Keratinocyte (primary cell): ENCODE measurements around the gene RNPEPL1. TPM values are rescaled to one million over a fixed set of nuclear protein-coding genes. Genes with fewer than 3 reads are reported as not detected.

Experiments used
- DNase-seq: peaks from one replicate; pipeline ENCODE4 v3.0.0-alpha.2; 2011; ENCODE audit warnings: low read depth, missing footprints, low spot score
- FAIRE-seq: peaks from 2 replicates; lab custom pipeline; 2011; peaks lifted over from hg19 to GRCh38; lab: Jason Lieb, UNC
- H2AFZ ChIP-seq: 2 replicates; pipeline ENCODE4 v1.6.0; 2012; ENCODE audit warnings: low read length, control low read depth, inconsistent platforms; ENCODE audit not compliant: control insufficient read depth
- H3K27ac ChIP-seq: 2 replicates; pipeline ENCODE4 v1.5.1; 2011; ENCODE audit warnings: low read length; ENCODE audit not compliant: control insufficient read depth, insufficient read depth
- H3K27me3 ChIP-seq: 3 replicates; pipeline ENCODE4 v1.6.0; 2011; ENCODE audit warnings: low read length; ENCODE audit not compliant: control insufficient read depth, insufficient read depth; ENCODE audit errors: extremely low read depth
- H3K36me3 ChIP-seq, 2 experiments: 2 replicates in 1 of 2; 3 replicates in 1 of 2; pipeline ENCODE4 v1.5.1; 2011; ENCODE audit warnings: low read length in 2 of 2, mild to moderate bottlenecking in 1 of 2; ENCODE audit not compliant: control insufficient read depth in 2 of 2, insufficient read depth in 2 of 2; ENCODE audit errors: extremely low read depth in 1 of 2
- H3K4me1 ChIP-seq: 3 replicates; pipeline ENCODE4 v1.5.1; 2011; ENCODE audit warnings: low read length; ENCODE audit not compliant: control insufficient read depth, insufficient read depth; ENCODE audit errors: extremely low read depth
- H3K4me2 ChIP-seq: 3 replicates; pipeline ENCODE4 v1.6.0; 2011; ENCODE audit warnings: low read depth, low read length; ENCODE audit not compliant: control insufficient read depth, insufficient read depth; ENCODE audit errors: extremely low read depth
- H3K4me3 ChIP-seq, 3 experiments: fragments of 200-600 bp in 1 of 3; sonication (generic) in 1 of 3; 2 replicates in 2 of 3; 3 replicates in 1 of 3; pipeline ENCODE4 v1.5.1; 2011 to 2016; ENCODE audit warnings: low read length in 3 of 3, mild to moderate bottlenecking in 3 of 3, control low read depth in 2 of 3, inconsistent platforms in 1 of 3, low read depth in 1 of 3, mixed read lengths in 1 of 3, mixed run types in 1 of 3, moderate library complexity in 1 of 3; ENCODE audit not compliant: control insufficient read depth in 2 of 3, insufficient read depth in 2 of 3; ENCODE audit errors: extremely low read depth in 1 of 3
- H3K79me2 ChIP-seq: 2 replicates; pipeline ENCODE4 v1.6.0; 2012; ENCODE audit warnings: low read length; ENCODE audit not compliant: control insufficient read depth, insufficient read depth
- H3K9ac ChIP-seq: 3 replicates; pipeline ENCODE4 v1.6.0; 2011; ENCODE audit warnings: low read length; ENCODE audit not compliant: control insufficient read depth, insufficient read depth; ENCODE audit errors: extremely low read depth
- H3K9me1 ChIP-seq: 3 replicates; pipeline ENCODE4 v1.6.0; 2011; ENCODE audit warnings: low read length; ENCODE audit not compliant: control insufficient read depth, insufficient read depth; ENCODE audit errors: extremely low read depth
- H3K9me3 ChIP-seq: 2 replicates; pipeline ENCODE4 v1.5.1; 2012; ENCODE audit warnings: low read depth, low read length; ENCODE audit not compliant: control insufficient read depth
- H4K20me1 ChIP-seq: 3 replicates; pipeline ENCODE4 v1.6.0; 2011; ENCODE audit warnings: low read length; ENCODE audit not compliant: control insufficient read depth, insufficient read depth; ENCODE audit errors: extremely low read depth
- CTCF ChIP-seq, 3 experiments: IDR thresholded peaks in 1 of 3; conservative IDR thresholded peaks in 1 of 3; optimal IDR thresholded peaks in 1 of 3; 2 replicates in 2 of 3; 3 replicates in 1 of 3; pipeline versions ENCODE3 to v1.5.1; 2011; ENCODE audit warnings: low read length in 3 of 3, mild to moderate bottlenecking in 3 of 3, moderate library complexity in 2 of 3, control low read depth in 1 of 3, inconsistent platforms in 1 of 3; ENCODE audit not compliant: insufficient read depth in 2 of 3; ENCODE audit errors: extremely low read depth in 1 of 3
- EZH2 ChIP-seq: IDR thresholded peaks from one replicate; pipeline ENCODE4 v1.6.1; 2012; ENCODE audit warnings: inconsistent platforms, mild to moderate bottlenecking, low read length, moderate library complexity
- dilution Hi-C: fragments of 300-500 bp; cut with MboI; formaldehyde crosslinking; loops from one replicate; pipeline ENCODE4 v1.7.0; 2020; ENCODE audit warnings: low sequenced_read_pairs; ENCODE audit not compliant: extremely low pct_ligation_motif_present
- polyA plus RNA-seq, 5 experiments: library from polyadenylated mRNA; depleted of rRNA in 3 of 5; stranded (reverse) in 3 of 5; stranded (forward) in 1 of 5; unstranded in 1 of 5; fragments of >200 nt; gene quantifications; 1 replicate in 1 of 5; 2 replicates in 3 of 5; 3 replicates in 1 of 5; pipeline versions ENCODE4 v1.2.1 to v1.2.3, GENCODE V29; 2011 to 2012; ENCODE audit warnings: missing spikeins in 2 of 5, low read depth in 1 of 5, low replicate concordance in 1 of 5

Gene RNPEPL1
- polyA plus RNA-seq, 1 donor (not counting 4 experiments of a cell fraction or from before 2014, with no cell fraction given): 3.7 TPM

GRCh38 chr2:240558236-240558761 is 10.0 kb upstream of the RNPEPL1 start:
- peaks cover 32% of the 10 kb centered on the region for H3K4me1 ChIP-seq
- TF ChIP-seq CTCF (optimal IDR thresholded peaks at IDR 0.05 in 1 of 3, IDR thresholded peaks at IDR 0.05 in 1 of 3, conservative IDR thresholded peaks at IDR 0.05 in 1 of 3; ENCODE audit: extremely low read depth in 1 of 3, insufficient read depth in 2 of 3, low read length in 3 of 3) (no peak), EZH2 (no peak)
- no peaks in the 10 kb centered on the region for H3K9me3 ChIP-seq
- peaks cover 2% of the 10 kb centered on the region for H3K9me1 ChIP-seq
- peak overlapping the region; percentile 71 for H3K4me2 ChIP-seq
- DNase-seq (no peak), FAIRE-seq (no peak)
- H3K9ac ChIP-seq: no peak overlapping the region
- no peaks in the 10 kb centered on the region for H4K20me1 ChIP-seq
- peak overlapping the region in 1 of 3 experiments; percentile 54 for H3K4me3 ChIP-seq
- H3K27me3 ChIP-seq: no peaks in the 10 kb centered on the region
- H3K79me2 ChIP-seq: no peaks in the 10 kb centered on the region
- H3K27ac ChIP-seq: no peak overlapping the region
- peaks cover 0 to 1% of the 10 kb centered on the region in 2 experiments for H3K36me3 ChIP-seq
- dilution Hi-C loops: no loop called here
- H2AFZ ChIP-seq: no peak overlapping the region

GRCh38 chr2:240559286-240559685 is 9.0 kb upstream of the RNPEPL1 start:
- Histone ChIP-seq H3K4me3 (peak overlapping the region in 2 of 3 experiments; percentile 62 to 86), H2AFZ (no peak overlapping the region), H4K20me1 (no peaks in the 10 kb centered on the region), H3K9me1 (peaks cover 2% of the 10 kb centered on the region), H3K27ac (no peak overlapping the region), H3K79me2 (no peaks in the 10 kb centered on the region), H3K4me2 (peak overlapping the region; percentile 97), H3K36me3 (peaks cover 0 to under 1% of the 10 kb centered on the region in 2 experiments), H3K27me3 (no peaks in the 10 kb centered on the region), H3K4me1 (peaks cover 32% of the 10 kb centered on the region), H3K9ac (no peak overlapping the region), H3K9me3 (no peaks in the 10 kb centered on the region)
- no peak for FAIRE-seq
- TF ChIP-seq CTCF (optimal IDR thresholded peaks at IDR 0.05 in 1 of 3, IDR thresholded peaks at IDR 0.05 in 1 of 3, conservative IDR thresholded peaks at IDR 0.05 in 1 of 3; ENCODE audit: extremely low read depth in 1 of 3, insufficient read depth in 2 of 3, low read length in 3 of 3) (no peak), EZH2 (no peak)
- DNase-seq: no peak
- dilution Hi-C loops: no loop called here
